Measurements from ENCODE around the gene C1orf35. TPM values are rescaled to one million over a fixed set of nuclear protein-coding genes. Genes with fewer than 3 reads are reported as not detected.
A peak's percentile ranks its signal among the peaks of the same experiment; 100 is the strongest.

The C1orf35 gene
- total RNA-seq, 1 donor from 2014 or later = 4.1 TPM

DNA sequence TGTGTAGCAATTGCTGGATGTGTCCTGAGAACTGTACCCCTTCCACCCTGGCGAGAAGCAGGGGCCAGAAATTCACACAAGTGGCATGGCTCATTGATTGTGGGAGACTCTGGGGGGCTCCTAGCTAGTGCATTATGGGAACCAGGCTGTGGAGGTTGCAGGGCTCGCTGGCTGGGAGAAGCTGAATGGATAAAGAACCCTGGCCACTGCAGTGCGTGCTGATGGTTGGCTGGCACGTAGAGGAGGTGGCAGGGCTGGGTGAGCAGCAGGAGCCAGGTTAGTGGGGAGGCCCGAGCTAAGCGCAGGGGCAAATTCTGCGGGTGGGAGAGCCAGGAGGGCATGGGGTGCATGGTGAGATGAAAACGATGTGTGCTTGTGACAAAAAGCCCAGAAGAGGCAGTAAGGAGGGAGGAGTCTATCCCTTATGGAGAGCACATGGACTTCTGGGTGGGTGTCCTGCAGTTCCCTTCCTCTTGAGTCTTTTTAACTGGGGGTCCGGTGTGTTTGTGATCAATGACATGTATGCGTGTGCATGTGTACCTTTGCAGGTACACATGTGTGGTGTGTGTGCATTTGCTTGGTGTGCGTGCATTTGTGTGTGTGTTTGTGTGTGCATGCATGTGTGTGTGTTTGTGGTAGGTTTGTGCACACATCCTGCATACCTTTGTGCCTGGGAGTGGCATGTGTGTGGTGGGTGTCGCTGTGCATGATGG is 40.5 kb upstream of the C1orf35 start:
- FAIRE-seq (no peak), DNase-seq (ENCODE audit: low spot score in 2 of 2) (peak in 1 of 2 donors; percentile 20)

DNA sequence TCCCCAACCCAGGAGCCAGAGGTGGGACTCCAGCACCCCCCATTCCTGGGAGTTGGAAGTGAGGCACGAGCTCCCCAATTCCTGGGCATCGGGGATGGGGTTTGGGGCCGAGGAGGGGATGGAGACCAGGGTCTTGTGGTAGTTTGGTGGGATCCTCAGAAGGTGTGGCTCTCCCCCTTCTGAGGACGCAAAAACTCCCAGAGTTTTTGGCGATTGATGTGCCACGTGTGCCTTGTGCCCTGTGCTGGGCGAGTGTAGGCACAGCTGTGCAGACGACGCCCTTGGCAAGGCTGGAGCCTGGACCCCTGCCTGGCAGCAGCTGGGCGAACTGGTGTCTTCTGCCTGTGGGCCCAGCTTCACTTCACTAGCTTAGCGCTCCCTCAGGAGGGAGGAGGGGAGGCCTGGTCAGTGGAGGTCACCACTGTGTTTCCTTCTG is 39.6 kb upstream of the C1orf35 start:
- no peak for FAIRE-seq

DNA sequence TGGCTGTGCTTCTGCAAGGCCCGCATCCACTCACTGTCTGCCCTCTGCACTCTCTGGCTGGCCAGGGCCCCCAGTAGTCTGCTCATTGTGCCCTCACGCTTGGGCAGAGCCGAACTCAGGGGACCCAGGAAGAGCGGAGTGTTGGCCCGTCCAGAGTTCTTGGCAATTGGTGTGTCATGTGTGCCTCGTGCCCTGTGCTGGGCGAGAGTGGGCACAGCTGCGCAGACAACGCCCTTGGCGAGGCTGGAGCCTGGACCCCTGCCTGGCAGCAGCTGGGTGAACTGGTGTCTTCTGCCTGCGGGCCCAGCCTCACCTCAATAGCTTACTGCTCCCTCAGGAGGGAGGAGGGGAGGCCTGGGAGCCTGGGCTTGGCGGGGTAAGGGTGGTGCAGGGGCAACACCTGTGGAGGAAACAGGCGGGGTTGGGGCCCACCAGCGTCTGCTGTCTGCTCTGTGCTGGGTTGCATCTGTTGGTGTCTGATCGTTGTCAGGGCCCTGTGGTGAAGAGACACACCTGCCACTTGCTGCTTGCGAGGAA is 39.1 kb upstream of the C1orf35 start:
- FAIRE-seq = no peak
- no peak for DNase-seq (ENCODE audit: low spot score in 2 of 2)

More for the DNA sequence above, 39.6 kb upstream of the C1orf35 start:
- peak in 1 of 2 donors; percentile 30 for DNase-seq (ENCODE audit: low spot score in 2 of 2)

- DNase-seq (ENCODE audit: low spot score in 2 of 2) (peak in 1 of 2 donors; percentile 26), FAIRE-seq (no peak)
These were observed 38.3 kb upstream of the C1orf35 start for GRCh38 chr1:228141226-228142044.

DNA sequence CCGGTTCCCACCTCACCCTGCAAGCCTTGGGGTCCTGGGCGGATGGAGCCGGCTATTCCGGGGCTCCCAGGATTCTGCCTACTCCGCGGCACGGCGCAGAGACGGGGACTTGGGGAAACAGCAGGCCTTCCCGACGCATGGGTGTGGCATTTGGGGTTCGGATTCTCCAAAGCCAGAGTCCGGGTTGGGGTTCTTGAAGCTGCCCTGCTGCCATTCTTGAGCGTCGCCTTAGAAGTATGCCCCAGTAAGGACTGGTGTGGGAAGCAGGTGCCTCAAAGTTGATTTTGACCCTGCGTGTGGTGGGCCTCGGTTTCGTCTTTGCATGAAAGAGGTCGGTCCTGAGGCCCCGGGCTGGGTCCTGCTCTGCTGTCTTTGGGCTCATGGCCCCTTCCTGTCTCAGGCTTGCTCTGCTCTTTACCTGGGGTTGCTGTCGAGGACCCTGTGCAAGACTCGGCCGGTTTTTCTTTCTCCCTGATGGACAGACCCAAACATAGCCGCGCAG is 37.6 kb upstream of the C1orf35 start:
- FAIRE-seq (no peak), DNase-seq (ENCODE audit: low spot score in 2 of 2) (peak in 1 of 2 donors; percentile 17)

DNA sequence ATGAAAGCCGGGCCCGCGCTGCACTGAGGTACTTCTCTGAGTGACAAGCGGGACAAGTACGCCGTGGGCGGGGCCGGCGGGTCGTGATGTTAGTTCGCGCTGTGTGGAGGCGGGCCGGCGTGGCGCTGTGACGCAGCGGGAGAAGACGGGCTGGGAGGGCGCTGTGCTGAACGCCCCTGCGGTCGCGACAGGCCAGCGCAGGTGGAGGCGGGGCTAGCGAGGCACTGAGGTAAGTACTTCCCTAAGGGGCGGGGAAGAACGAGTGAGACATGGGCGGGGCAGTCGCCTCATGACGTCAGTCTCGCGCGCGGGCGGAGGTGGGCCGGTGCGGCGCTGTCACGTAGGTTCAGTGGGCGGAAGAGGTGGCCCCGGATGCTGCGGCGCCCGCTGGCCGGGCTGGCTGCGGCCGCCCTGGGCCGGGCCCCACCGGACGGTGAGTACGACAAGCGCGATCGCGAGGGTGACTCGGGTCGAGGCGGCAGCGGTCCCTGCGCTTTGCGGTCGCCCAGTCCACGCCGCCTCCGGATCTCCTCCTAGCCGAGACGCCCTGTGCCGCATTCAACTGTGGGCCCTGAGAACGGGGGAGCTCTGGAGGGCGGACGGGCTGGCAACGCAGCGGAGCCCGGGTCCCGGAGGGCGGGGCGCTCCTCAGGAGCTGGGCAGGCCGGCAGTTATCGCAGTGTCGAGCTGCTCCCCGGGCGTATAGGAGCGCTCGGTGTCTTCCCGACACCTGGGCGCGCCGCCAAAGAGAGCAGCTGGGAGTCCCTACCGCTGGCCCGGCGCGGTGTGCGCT is 37.0 kb upstream of the C1orf35 start, which contains the start of gene GUK1:
GUK1 (plus strand) TSS at position 349 of the 793 bp plus-strand sequence; CDS start at position 373, 24 bp downstream.
- DNase-seq (ENCODE audit: low spot score in 2 of 2) = peak; percentile 96 to 98
- no peak for FAIRE-seq

- FAIRE-seq = no peak
- DNase-seq (ENCODE audit: low spot score in 2 of 2) = no peak
These were observed 36.3 kb upstream of the C1orf35 start for GRCh38 chr1:228139406-228139930.

DNA sequence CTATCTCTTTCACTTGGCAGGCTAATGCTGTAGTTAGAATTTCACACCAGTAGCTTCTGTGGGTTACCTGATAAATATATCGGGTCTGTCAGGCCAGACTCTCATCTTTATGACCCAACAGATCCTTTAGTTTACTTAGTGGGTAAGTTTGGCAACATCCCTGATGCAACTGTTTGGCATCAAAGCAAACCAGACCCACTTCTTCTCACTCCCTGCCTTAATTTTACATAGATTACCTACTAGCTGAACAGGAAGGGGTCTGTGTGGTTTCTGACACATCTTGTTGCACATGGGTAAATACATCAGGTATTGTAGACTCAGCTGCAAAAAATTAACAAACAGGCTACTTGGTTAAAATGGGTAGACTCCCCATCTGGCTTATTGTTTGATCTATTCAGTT is 33.8 kb upstream of the C1orf35 start:
- DNase-seq (ENCODE audit: low spot score in 2 of 2) (no peak), FAIRE-seq (no peak)

DNA sequence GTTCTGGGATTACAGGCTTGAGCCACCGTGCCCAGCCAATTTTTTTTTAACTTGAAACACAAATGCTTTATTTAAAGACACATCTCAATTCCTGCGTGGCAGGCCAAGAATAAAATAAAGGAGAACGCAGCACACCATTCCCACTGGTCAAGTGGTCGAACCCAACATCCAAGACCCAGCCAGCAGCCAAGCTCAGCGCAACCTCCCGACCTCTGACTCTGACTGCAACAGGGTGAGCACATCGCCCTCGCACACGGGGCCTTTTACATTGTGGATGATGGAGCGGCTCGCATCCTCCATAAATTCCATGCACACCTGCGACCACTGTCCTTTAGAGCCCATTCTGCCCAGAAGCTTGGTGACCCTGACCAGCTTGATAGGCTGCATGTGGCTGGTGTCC is 31.5 kb upstream of the C1orf35 start:
- no peak for FAIRE-seq

GRCh38 chr1:228131766-228132165 is 28.6 kb upstream of the C1orf35 start:
- no peak for FAIRE-seq
- DNase-seq (ENCODE audit: low spot score in 2 of 2) = no peak

More for the DNA sequence above, 31.5 kb upstream of the C1orf35 start:
- no peak for DNase-seq (ENCODE audit: low spot score in 2 of 2)

DNA sequence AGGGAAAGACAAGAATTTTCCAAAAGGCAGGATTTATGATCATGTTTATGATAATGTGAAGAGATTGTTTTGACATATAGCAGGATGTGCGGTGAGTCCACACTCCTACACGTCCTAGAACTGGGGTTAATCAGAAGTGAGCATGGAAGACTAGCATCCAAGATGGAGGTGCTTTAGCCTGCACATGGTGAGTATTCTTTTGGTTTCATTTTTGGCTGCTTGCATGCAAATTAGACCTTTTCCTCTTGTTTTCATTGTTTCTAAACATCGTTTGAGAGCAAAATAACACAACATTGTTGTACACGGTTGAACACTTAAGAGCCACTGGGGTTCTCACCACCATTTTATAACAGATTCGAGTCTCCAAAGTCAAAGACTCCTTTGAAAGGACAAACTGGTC is 22.1 kb upstream of the C1orf35 start:
- FAIRE-seq (no peak), DNase-seq (ENCODE audit: low spot score in 2 of 2) (no peak)

GRCh38 chr1:228123505-228123904 is 20.4 kb upstream of the C1orf35 start:
- DNase-seq (ENCODE audit: low spot score in 2 of 2) (no peak), FAIRE-seq (no peak)

DNA sequence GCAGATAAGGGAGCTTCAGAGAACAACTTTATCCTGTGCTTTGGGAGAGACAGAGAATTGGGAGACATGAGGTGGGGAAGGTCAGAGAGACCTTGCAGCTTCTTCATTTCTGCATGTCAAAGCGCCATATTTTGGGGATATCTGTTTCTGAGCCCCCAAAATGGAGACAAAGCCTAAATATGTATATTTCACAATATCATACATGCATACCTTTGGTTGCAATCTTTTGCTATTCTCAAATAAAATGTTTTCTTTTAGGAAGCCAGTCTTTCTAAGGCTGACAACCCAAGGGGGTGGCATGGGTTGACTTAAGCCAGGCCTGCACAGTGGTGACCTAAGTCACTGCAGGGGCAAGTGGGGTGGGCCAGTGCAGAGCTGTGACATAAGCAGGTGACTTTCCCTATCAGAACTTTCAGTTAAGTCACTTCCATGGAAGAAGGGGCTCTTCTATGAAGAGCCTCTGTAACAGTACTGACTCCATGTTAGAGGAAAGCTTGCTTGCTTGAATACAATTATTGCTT is 19.9 kb upstream of the C1orf35 start:
- FAIRE-seq = no peak
- DNase-seq (ENCODE audit: low spot score in 2 of 2) = no peak

- FAIRE-seq (no peak), DNase-seq (ENCODE audit: low spot score in 2 of 2) (no peak)
These were observed 17.8 kb upstream of the C1orf35 start for GRCh38 chr1:228120857-228121489.

GRCh38 chr1:228120351-228120750 is 17.2 kb upstream of the C1orf35 start:
- DNase-seq (ENCODE audit: low spot score in 2 of 2) (no peak), FAIRE-seq (no peak)

DNA sequence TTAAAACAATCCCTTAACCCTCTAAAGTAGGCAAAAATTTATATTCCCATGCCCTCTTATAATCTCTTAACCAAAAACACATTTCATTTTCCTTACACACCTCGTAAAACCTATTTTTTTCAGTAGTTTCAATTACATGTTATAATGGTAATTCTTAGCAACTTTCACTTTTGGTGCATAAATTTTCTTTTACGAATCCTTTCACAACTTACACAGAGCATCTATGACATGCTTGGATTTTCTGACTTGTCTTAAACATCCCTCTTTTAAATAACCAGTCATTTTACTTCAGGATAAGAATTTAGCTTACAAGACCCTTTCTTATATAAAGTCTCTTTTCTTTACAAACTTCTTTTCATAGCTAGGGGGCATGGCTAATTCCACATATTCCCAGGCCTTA is 14.9 kb upstream of the C1orf35 start:
- DNase-seq (ENCODE audit: low spot score in 2 of 2) (no peak), FAIRE-seq (no peak)

DNA sequence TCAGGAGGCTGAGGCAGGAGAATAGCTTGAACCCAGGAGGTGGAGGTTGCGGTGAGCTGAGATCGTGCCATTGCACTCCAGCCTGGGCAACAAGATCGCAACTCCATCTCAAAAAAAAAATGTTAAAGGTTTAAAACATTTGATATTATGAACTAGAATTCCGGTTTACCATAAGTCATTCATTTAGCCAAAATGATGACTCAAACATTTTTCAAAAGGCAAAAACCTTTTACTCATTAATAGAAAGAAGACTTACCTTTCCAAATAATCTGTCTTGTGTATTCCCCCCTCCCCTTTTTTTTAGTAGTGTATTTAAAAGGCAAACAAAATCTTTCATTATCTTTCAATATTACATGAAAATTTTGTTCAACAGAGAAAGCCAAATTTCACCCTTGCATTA is 14.2 kb upstream of the C1orf35 start:
- FAIRE-seq (no peak), DNase-seq (ENCODE audit: low spot score in 2 of 2) (no peak)

DNA sequence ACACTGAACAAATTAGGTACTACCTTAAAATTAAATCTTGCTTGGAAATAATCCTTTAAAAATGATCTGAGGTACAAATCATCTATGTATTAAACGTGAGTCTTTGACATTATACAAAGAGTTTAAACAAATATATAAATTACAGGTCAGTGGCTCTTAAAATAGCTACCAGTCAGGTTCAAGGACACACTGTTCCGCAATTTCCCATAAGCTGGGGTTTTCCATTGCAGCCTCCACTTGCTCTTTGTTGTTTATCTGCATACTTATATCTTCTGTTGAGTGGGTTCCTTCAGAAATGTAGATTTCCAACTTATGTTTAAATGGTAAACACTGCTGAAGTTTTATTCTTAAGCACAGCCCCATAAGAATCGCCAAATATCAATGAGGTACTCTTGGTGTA is 11.7 kb upstream of the C1orf35 start:
- DNase-seq (ENCODE audit: low spot score in 2 of 2) = no peak
- FAIRE-seq = no peak

GRCh38 chr1:228112617-228113016 is 9.5 kb upstream of the C1orf35 start:
- DNase-seq (ENCODE audit: low spot score in 2 of 2) (no peak), FAIRE-seq (no peak)

Data from frontal cortex (tissue), 4 donors.